ENCODE data around the gene ALDH1A2.

Gene ALDH1A2

DNA sequence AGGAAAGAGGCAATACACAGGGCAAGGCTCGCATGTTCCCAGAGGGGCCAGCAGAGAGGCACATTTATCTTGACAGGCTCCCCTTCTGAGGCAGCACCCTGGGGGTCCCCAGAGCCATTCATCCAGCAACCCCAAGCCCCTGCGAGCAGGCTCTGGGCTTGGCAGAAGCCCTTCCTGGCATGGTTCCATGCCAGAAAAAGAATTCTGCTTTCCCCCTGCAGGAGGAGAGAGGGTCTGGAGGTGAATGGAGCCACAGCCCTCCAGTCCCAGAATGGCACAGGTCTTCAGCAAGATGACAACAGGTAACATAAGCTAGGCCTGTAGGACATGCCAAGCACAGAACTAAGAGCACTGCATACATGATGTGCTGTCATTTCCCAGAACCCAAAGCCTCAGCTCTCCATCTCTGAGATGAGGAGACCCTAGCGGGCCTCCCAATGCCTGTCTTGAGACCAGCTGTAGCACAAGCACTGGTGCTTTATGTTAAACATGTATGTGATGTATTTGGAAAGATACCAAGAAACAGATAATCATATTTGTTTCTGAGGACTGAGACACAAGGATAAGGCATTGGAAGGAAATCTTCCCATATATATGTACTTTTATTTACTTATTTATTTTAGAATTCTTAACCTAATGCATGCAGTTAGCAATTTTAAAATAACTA is 121.6 kb downstream of the ALDH1A2 start:
- no peak for DNase-seq (ENCODE audit: low read depth in 2 of 2)

GRCh38 chr15:57943171-57943570 is 122.3 kb downstream of the ALDH1A2 start:
- no peak for DNase-seq (ENCODE audit: low read depth in 2 of 2)

GRCh38 chr15:57941816-57942215 is 123.7 kb downstream of the ALDH1A2 start:
- no peak for DNase-seq (ENCODE audit: low read depth in 2 of 2)

DNA sequence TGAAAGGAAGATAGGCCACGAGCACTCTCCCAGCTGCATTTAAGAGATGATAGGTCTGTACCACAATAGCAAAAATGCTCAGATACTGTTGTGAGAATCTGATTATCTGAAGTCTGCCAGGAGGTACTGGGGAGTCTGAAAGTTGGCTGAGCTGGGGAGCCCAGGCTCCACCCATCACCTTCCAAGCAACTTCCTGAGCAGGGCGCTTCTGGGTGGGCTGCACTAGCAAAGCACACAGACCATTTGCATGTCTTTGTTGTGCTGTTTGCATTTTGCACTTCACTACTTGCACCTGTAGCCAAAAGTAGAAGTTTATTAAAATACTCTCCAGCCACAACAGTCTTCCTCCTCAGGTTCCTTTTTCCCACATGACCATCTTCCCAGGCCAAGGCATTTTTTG is 133.2 kb downstream of the ALDH1A2 start:
- no peak for DNase-seq (ENCODE audit: low read depth in 2 of 2)

GRCh38 chr15:57931570-57931969 is 133.9 kb downstream of the ALDH1A2 start:
- no peak for DNase-seq (ENCODE audit: low read depth in 2 of 2)

- no peak for DNase-seq (ENCODE audit: low read depth in 2 of 2)
These were observed 138.3 kb downstream of the ALDH1A2 start for GRCh38 chr15:57927091-57927631.

DNA sequence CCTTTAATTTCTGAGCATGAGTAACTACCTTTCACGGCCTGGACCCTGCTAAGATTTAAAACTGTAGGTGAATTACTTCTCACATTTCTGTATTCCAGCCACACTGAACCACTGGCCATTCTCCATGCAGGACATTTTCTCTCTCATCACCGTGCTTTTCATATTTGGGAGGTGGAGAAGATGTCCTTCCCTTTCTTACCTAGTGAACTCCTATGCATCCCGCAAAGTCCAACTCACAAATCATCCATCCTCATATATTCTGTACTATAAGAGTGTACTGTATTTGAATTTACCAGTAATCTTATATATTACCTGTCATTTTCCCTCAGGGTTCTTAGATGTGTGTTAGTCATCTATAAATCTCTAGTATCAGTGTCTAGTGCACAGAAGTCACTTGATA is 139.9 kb downstream of the ALDH1A2 start:
- DNase-seq (ENCODE audit: low read depth in 2 of 2): no peak

DNA sequence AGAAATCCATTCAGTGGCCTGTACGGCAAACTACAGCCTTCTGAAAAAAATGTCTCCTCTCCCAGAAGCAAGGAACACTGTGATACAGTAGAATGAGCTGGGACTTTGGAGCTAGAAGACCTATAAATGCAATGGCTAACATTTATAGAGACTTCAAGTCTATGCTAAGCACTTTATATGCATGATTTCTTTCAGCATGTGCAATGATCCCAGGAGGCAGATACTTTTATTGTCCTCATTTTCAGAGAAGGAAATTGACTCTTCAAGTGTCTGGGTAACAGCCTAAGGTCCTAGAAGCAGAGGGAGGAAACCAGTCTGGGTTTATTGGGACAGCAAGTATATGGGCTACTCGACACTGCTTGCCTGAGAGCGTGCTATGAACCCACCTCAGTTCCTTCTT is 140.9 kb downstream of the ALDH1A2 start:
- DNase-seq (ENCODE audit: low read depth in 2 of 2): no peak

DNA sequence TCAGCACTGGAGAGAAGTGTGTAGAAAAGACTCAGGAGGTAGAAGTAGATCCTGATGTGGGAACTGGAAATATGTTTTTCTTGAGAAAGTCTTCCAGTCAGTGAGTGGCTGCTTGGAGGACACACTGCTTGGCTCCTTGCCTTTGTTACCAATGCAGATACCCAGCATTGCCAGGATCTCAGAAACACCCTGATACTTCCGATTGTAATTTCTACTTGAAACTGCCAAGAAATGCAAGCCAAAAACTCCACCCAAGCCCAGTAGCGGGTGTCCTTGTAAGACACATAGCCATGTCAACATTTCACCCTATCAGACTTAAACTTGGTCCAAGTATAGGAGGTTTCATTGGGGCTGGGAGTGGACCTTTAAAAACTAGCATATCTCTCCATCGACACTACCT is 141.8 kb downstream of the ALDH1A2 start:
- DNase-seq (ENCODE audit: low read depth in 2 of 2): no peak

- no peak for DNase-seq (ENCODE audit: low read depth in 2 of 2)
These were observed 142.2 kb downstream of the ALDH1A2 start for GRCh38 chr15:57923306-57923705.

DNA sequence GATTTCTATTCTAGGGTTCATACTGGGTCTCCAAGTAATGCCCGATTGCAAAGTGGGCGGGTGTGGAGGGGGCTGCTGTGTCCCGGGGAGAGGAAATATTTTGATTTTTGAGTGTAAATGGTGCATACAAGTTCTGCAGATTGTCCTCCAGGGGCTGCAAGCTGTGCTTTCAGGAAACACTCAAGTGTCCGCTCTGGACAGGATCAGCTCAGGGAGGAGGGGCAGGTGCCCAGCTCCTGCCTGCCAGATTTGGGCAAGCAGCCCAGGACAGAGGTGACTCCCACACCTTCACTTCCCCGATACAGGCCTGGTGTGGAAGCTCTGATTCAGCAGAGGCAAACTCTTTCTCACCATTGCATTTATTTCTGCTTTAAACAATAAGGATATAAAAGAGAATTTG is 142.7 kb downstream of the ALDH1A2 start:
- DNase-seq (ENCODE audit: low read depth in 2 of 2): no peak

DNA sequence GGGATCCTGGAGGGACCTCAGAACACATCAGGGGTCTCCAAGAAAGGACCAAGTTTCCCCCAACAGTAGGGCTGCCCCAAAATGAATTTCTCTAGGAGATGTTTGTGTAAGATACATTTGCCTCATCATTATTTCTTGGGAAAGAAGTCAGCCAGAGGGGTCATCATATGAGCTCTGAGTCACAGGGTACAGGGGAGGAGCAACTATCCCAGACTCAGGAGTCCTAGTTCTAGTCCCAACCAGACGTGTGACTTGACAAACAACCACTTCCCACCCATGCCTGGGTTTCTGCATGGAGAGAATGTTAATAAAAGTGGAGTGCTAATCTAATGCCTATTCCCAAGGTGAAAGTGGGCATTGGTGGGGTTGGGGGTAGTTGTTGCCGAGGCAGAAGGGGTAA is 144.1 kb downstream of the ALDH1A2 start:
- DNase-seq (ENCODE audit: low read depth in 2 of 2): no peak

- DNase-seq (ENCODE audit: low read depth in 2 of 2): no peak
These were observed 144.6 kb downstream of the ALDH1A2 start for GRCh38 chr15:57920911-57921310.

DNA sequence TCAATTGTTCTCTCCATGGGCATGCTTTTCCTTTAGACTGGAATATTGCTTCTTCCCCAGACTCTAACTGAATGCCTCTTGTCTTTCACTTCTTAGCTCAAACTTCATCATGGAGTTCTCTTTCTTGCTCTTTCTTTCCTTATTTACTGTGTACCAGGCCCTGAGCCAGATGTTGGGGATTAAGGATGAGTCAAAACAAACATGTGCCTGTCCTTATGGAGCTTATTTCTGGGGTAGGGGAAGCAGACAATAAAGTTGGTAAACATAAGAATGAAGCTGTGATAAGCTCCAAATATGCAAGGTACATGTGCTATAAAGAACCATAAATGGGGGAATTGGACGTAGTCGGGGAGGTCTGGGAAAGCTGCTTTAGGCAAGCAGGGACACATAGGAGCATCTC is 145.8 kb downstream of the ALDH1A2 start:
- no peak for DNase-seq (ENCODE audit: low read depth in 2 of 2)

GRCh38 chr15:57917998-57918397 is 147.5 kb downstream of the ALDH1A2 start:
- DNase-seq (ENCODE audit: low read depth in 2 of 2): no peak

- no peak for DNase-seq (ENCODE audit: low read depth in 2 of 2)
These were observed 148.8 kb downstream of the ALDH1A2 start for GRCh38 chr15:57916695-57917094.

DNA sequence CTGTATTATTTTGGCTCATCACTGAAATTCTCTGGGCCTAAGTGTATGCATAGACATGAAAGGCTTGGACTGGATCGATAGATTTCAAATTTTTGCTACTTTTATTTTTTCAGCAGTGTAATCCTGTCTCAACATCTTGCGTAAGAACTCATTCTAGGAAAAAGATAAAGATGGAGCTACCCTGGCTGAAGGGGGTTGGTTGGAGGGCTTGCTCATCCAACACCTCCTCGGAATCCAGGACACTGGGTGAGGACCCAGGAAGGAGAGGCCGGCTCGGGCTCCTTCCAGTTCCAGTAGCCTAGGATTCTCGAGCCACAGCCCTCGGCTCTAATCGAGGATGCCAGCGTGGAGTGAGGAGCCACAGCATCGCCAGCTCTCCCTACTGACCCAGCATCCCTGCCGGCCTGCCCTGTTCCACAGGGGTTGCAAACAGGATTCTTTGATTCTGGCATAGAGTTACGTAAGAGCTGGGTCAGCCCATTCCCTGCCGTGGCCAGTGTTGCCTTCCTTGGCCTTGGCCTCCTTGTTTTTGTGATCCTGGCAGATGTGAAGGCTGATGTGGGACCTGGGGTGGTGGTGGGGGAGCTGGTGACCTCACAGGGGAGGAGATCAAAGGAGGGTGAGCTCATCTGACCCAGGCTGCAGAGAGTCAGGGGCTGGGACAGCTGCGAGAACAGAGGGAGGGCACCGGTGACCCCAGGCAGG is 149.5 kb downstream of the ALDH1A2 start:
- no peak for DNase-seq (ENCODE audit: low read depth in 2 of 2)

- DNase-seq (ENCODE audit: low read depth in 2 of 2): no peak
These were observed 151.0 kb downstream of the ALDH1A2 start for GRCh38 chr15:57914350-57915055.

DNA sequence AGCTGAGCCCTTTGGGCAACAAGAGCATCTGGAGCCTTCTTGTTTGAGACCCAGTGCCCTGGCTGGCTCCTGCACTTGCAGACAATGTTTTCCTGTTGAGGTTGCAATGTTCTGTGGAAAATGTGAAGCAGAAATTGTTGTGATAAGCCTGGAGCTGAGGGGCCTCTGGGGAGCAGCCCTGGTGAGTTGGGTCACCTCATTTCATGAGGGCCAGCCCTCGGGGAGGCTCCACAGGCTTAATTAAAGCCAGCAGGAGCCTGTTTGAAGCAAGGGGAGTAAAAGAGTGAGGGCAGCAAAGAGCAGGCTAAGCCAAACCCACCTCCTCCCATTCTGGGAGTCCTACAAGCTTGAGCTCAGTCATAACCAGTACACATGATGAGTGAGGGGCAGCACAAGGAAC is 154.3 kb downstream of the ALDH1A2 start:
- DNase-seq (ENCODE audit: low read depth in 2 of 2): no peak

DNA sequence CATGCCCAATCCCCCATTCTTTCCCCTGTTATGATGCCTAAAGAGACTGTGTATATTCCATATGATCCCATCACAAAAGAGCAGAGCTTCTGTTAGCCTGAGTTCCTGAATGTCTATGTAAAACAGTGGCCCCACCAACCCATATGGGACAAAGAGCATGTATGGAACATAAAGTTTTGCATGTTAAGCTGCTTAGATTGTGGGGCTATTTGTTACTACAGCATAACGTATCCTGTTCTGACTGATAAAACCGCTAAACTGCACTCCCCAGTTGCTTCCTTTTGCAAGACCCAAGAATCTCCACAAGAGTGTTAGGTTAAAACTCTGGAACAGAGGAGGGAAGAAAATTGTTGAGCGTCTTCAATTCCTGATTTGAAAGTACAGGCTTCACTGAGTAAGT is 154.8 kb downstream of the ALDH1A2 start:
- no peak for DNase-seq (ENCODE audit: low read depth in 2 of 2)

- no peak for DNase-seq (ENCODE audit: low read depth in 2 of 2)
These were observed 156.1 kb downstream of the ALDH1A2 start for GRCh38 chr15:57909388-57909787.

DNA sequence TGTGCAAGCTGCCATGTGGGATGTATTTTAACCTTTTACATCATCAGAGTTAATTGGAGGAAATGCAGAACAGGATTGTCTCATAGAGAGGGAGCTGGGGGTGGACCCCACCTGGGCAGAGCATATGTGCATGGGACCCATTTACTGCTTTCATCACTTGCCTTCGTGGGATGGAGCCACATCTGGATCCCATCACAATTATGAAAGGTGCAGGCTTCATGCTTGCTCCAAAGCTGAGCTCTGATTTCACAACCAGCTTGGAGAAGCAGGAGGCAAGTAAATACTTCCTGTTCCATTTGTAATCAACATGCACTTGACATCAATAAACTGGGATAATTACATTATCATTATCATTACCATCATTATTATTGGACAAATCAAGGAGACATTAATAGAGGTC is 161.9 kb downstream of the ALDH1A2 start:
- DNase-seq (ENCODE audit: low read depth in 2 of 2): no peak

Measured in stimulated activated CD8-positive, alpha-beta memory T cell treated with anti-CD3 and anti-CD28 coated beads, Interleukin-2, amount 100 ng/mL, for 48 hours (primary cell).